K562 (cell line): ENCODE results near the gene ADAMTS14. TPM values are rescaled to one million over a fixed set of nuclear protein-coding genes. Genes with fewer than 3 reads are reported as not detected.

Experiments
- ATAC-seq: fragments of 200-7000 bp; cut with Tn5 transposase; 3 replicates; pipeline ENCODE4 v1.9.1; 2020; ENCODE audit warnings: moderate library complexity
- BruUV-seq: library from RNA; stranded (reverse); fragments of 400-500 nt; replicated peaks from 2 replicates; lab custom pipeline; 2021; lab: Mats Ljungman, UMichigan
- CTCF ChIA-PET: fragments of 300-600 bp; formaldehyde crosslinking; extraction: SDS; loops from one replicate; lab custom pipeline; 2021; ENCODE audit warnings: low intra/inter-chr PET ratio; lab: Yijun Ruan, JAX
- POLR2A ChIA-PET: fragments of 300-600, 350-650 bp; sonication (Branson Sonifier 250); formaldehyde crosslinking; extraction: SDS; loops from one replicate; lab custom pipeline; 2021; ENCODE audit warnings: antibody characterized with exemption, inconsistent platforms; lab: Yijun Ruan, JAX
- DNase-seq, 4 experiments: peaks; one replicate each; pipeline versions ENCODE4 v3.0.0 to v3.0.0-alpha.2; 2011 to 2018; ENCODE audit warnings: low spot score in 3 of 4, mixed read lengths in 3 of 4; ENCODE audit errors: extremely low read depth in 1 of 4
- FAIRE-seq: peaks from 2 replicates; lab custom pipeline; 2011; peaks lifted over from hg19 to GRCh38; lab: Jason Lieb, UNC
- H2AFZ ChIP-seq: 2 replicates; pipeline ENCODE4 v1.6.0; 2011; ENCODE audit warnings: low read depth, low read length, control low read depth, inconsistent platforms
- H3K27ac ChIP-seq: fragments of 200-600 bp; 3 replicates; pipeline ENCODE4 v1.8.0; 2011; ENCODE audit warnings: low read depth, mild to moderate bottlenecking, control low read depth, inconsistent platforms, low read length, moderate library complexity, mixed read lengths; ENCODE audit errors: extremely low read depth
- H3K27me3 ChIP-seq, 2 experiments: fragments of 300-600 bp in 1 of 2; 2 replicates in 1 of 2; 3 replicates in 1 of 2; pipeline versions ENCODE4 v1.6.0 to v1.8.0; 2011; ENCODE audit warnings: inconsistent platforms in 2 of 2, low read length in 2 of 2, mild to moderate bottlenecking in 1 of 2, mixed read lengths in 1 of 2, moderate library complexity in 1 of 2; ENCODE audit not compliant: control insufficient read depth in 2 of 2, insufficient read depth in 2 of 2
- H3K36me3 ChIP-seq: fragments of 300-600 bp; 3 replicates; pipeline ENCODE4 v1.8.0; 2011; ENCODE audit warnings: mild to moderate bottlenecking, low read length, inconsistent platforms; ENCODE audit not compliant: control insufficient read depth, insufficient read depth
- H3K4me1 ChIP-seq, 2 experiments: fragments of 200-600 bp in 1 of 2; replicated peaks in 1 of 2; 2 replicates in 1 of 2; 3 replicates in 1 of 2; pipeline versions ENCODE4 v1.5.1 to v1.8.0; 2011; ENCODE audit warnings: inconsistent platforms in 2 of 2, low read length in 2 of 2, mild to moderate bottlenecking in 1 of 2, mixed read lengths in 1 of 2, moderate library complexity in 1 of 2; ENCODE audit not compliant: control insufficient read depth in 2 of 2, insufficient read depth in 2 of 2
- H3K4me2 ChIP-seq: 2 replicates; pipeline ENCODE4 v1.6.1; 2011; ENCODE audit warnings: low read length, control low read depth, inconsistent platforms, mixed read lengths; ENCODE audit not compliant: insufficient read depth
- H3K4me3 ChIP-seq: fragments of 200-600 bp; sonication (generic), shearing (Covaris generic); 2 replicates; pipeline ENCODE4 v1.5.1; 2016; ENCODE audit warnings: control low read depth, inconsistent platforms
- H3K79me2 ChIP-seq: fragments of 200-600 bp; 3 replicates; pipeline ENCODE4 v1.8.0; 2011; ENCODE audit warnings: low read length, inconsistent platforms; ENCODE audit not compliant: control insufficient read depth, insufficient read depth
- H3K9ac ChIP-seq, 2 experiments: 2 replicates each; pipeline versions ENCODE4 v1.6.0 to v1.6.1; 2011; ENCODE audit warnings: low read depth in 2 of 2, low read length in 2 of 2, control low read depth in 1 of 2, inconsistent platforms in 1 of 2, mild to moderate bottlenecking in 1 of 2, mixed read lengths in 1 of 2; ENCODE audit not compliant: insufficient read depth in 1 of 2
- H3K9me1 ChIP-seq: one replicate; pipeline ENCODE4 v1.6.0; 2011; ENCODE audit warnings: inconsistent platforms, mild to moderate bottlenecking, low read length, moderate library complexity; ENCODE audit not compliant: control insufficient read depth, insufficient read depth
- H3K9me3 ChIP-seq: replicated peaks from 2 replicates; pipeline ENCODE4 v1.5.1; 2011; ENCODE audit warnings: low read depth, low read length, inconsistent platforms; ENCODE audit not compliant: control insufficient read depth, insufficient read depth
- H4K20me1 ChIP-seq: replicated peaks from 2 replicates; pipeline ENCODE4 v1.6.1; 2011; ENCODE audit warnings: low read length, inconsistent platforms, mixed read lengths; ENCODE audit not compliant: control insufficient read depth, insufficient read depth
- AFF1 ChIP-seq, 2 experiments: fragments of 450-650 bp; IDR thresholded peaks; 2 replicates each; pipeline ENCODE4 v1.6.1; 2018; ENCODE audit warnings: mild to moderate bottlenecking in 2 of 2, low read depth in 1 of 2; ENCODE audit not compliant: partially characterized antibody in 2 of 2
- KDM1A ChIP-seq, 2 experiments: fragments of 450-650 bp; IDR thresholded peaks; 2 replicates each; pipeline ENCODE4 v1.6.1; 2016; ENCODE audit warnings: mild to moderate bottlenecking in 2 of 2
- PCBP1 ChIP-seq: fragments of 200-400 bp; formaldehyde crosslinking; IDR thresholded peaks from 2 replicates; pipeline ENCODE4 v1.6.1; 2018; ENCODE audit warnings: mild to moderate bottlenecking, low read depth, low read length; ENCODE audit not compliant: poor library complexity, severe bottlenecking
- TRIM28 ChIP-seq: fragments of 450-650 bp; IDR thresholded peaks from 2 replicates; pipeline ENCODE4 v1.6.1; 2017
- WGBS: fragments of 100-300 bp; shearing (Covaris generic); methylation state at CpG from one replicate; pipeline ENCODE4 v1.1.6; 2016; ENCODE audit warnings: low coverage, mixed read lengths; ENCODE audit not compliant: insufficient coverage; ENCODE audit errors: missing lambda C conversion rate; 5-methylcytosine and 5-hydroxymethylcytosine counted together
- in situ Hi-C: fragments of 300-500 bp; cut with MboI; formaldehyde crosslinking; loops from 4 replicates; pipeline ENCODE4 v1.15.0; 2018; ENCODE audit warnings: inconsistent platforms, mixed read lengths
- intact Hi-C: fragments of 100-400 bp; cut with micrococcal nuclease; formaldehyde crosslinking; loops from 2 replicates; pipeline ENCODE4 v1.14.2; 2022
- polyA plus RNA-seq, 8 experiments: library from polyadenylated mRNA; depleted of rRNA in 4 of 8; stranded (reverse) in 5 of 8; unstranded in 3 of 8; fragments of >200 nt; fragmentation: Nextera tagmentation in 2 of 8; fragmentation: Illumina TruSeq in 1 of 8; extraction: Ambion mirVana in 2 of 8; extraction: Trizol in 1 of 8; gene quantifications; 2 replicates each; pipeline versions ENCODE4 v1.2.1 to v1.2.3, GENCODE V29; 2011 to 2014; ENCODE audit warnings: inconsistent platforms in 1 of 8, missing spikeins in 1 of 8
- total RNA-seq, 7 experiments: library from RNA; depleted of rRNA in 6 of 7; stranded (reverse); fragments of >200 nt in 6 of 7; fragmentation: Illumina TruSeq in 2 of 7; extraction: Trizol in 2 of 7; gene quantifications; 2 replicates each; pipeline versions ENCODE4 v1.2.1 to v1.2.3, GENCODE V29; 2011 to 2021; ENCODE audit warnings: low replicate concordance in 1 of 7
- TF ChIP-seq, protein P1 (sequence below): fragments of 250-450 bp; sonication (Bioruptor Pico); IDR thresholded peaks from 2 replicates; pipeline ENCODE4 v1.8.0; 2021; ENCODE audit warnings: moderate library complexity, mild to moderate bottlenecking, inconsistent platforms

ADAMTS14 gene
- total and polyA plus RNA-seq, 9 of the 15 experiments (the other 6 are each of a cell fraction or from before 2014, with no cell fraction given) = 0.04 to 37.4 (median 15.9) TPM

GRCh38 chr10:70688828-70689227 lies 16.5 kb downstream of the ADAMTS14 start:
- no peaks in the 10 kb centered on the region for H3K27me3 ChIP-seq
- POLR2A ChIA-PET = interaction anchor here (1.2 kb wide), 1 partner anchor 10 kb away, joined by 4 read pairs; no protein-coding TSS in a partner anchor
- WGBS = 85% methylated on average over 8 of the region's 9 CpGs
- no peaks in the 10 kb centered on the region; the same call in 1 of the 2 replicates for H4K20me1 ChIP-seq
- peaks cover 64% of the 10 kb centered on the region; the same call in 2 of the 3 replicates for H3K36me3 ChIP-seq
- intact Hi-C loops = no loop called here
- CTCF ChIA-PET = no interaction called here
- H3K9me1 ChIP-seq = no peaks in the 10 kb centered on the region
- H2AFZ ChIP-seq = no peak overlapping the region
- H3K4me3 ChIP-seq = no peak overlapping the region
- peaks cover 51 to 55% of the 10 kb centered on the region in 2 experiments for H3K4me1 ChIP-seq
- H3K79me2 ChIP-seq = peaks cover 59% of the 10 kb centered on the region
- FAIRE-seq (no peak), DNase-seq (no peak), ATAC-seq (no peak)
- TF ChIP-seq, protein P1, sequence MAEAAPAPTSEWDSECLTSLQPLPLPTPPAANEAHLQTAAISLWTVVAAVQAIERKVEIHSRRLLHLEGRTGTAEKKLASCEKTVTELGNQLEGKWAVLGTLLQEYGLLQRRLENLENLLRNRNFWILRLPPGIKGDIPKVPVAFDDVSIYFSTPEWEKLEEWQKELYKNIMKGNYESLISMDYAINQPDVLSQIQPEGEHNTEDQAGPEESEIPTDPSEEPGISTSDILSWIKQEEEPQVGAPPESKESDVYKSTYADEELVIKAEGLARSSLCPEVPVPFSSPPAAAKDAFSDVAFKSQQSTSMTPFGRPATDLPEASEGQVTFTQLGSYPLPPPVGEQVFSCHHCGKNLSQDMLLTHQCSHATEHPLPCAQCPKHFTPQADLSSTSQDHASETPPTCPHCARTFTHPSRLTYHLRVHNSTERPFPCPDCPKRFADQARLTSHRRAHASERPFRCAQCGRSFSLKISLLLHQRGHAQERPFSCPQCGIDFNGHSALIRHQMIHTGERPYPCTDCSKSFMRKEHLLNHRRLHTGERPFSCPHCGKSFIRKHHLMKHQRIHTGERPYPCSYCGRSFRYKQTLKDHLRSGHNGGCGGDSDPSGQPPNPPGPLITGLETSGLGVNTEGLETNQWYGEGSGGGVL = no peak
- TF ChIP-seq KDM1A (IDR thresholded peaks at IDR 0.05) (peak in 1 of 2 experiments; percentile 90; a peak in 2 of 4 replicates), TRIM28 (no peak), PCBP1 (peak; percentile 88), AFF1 (IDR thresholded peaks at IDR 0.05; ENCODE audit: low read depth in 1 of 2, partially characterized antibody in 2 of 2) (peak in 1 of 2 experiments; percentile 68)
- no TSS peak for BruUV-seq
- no peak overlapping the region for H3K9ac ChIP-seq
- H3K4me2 ChIP-seq = no peak overlapping the region
- no peaks in the 10 kb centered on the region for H3K9me3 ChIP-seq
- H3K27ac ChIP-seq = no peak overlapping the region
- in situ Hi-C loops = no loop called here
